ENCODE measurements around the gene RALGPS1.

DNA sequence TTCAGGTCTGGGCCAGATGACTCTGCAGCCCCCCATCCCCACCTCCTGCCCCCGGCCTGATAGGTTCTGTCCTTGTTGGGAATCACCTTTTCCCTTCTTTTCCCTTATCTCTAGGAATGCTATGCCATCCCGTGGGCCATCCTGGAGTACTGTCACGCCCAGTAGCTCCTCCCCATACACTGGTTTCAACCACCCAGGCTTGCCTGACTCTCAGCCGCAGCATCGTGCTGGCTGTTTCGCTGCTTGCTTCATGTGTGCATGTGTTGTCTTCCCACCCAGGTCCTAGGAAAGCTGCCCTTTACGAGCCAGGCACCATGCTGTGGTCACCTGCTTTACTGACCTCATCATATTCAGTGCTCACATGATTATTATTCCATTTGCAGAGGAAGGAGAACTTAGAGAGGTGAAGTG lies 136.0 kb downstream of the RALGPS1 start:
- TF ChIP-seq, protein P1, sequence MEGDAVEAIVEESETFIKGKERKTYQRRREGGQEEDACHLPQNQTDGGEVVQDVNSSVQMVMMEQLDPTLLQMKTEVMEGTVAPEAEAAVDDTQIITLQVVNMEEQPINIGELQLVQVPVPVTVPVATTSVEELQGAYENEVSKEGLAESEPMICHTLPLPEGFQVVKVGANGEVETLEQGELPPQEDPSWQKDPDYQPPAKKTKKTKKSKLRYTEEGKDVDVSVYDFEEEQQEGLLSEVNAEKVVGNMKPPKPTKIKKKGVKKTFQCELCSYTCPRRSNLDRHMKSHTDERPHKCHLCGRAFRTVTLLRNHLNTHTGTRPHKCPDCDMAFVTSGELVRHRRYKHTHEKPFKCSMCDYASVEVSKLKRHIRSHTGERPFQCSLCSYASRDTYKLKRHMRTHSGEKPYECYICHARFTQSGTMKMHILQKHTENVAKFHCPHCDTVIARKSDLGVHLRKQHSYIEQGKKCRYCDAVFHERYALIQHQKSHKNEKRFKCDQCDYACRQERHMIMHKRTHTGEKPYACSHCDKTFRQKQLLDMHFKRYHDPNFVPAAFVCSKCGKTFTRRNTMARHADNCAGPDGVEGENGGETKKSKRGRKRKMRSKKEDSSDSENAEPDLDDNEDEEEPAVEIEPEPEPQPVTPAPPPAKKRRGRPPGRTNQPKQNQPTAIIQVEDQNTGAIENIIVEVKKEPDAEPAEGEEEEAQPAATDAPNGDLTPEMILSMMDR (IDR thresholded peaks at IDR 0.05), result no peak
- TF ChIP-seq POLR2A (IDR thresholded peaks at IDR 0.05) (no peak), POLR2AphosphoS5 (IDR thresholded peaks at IDR 0.05) (no peak)
